Measurements from ENCODE around the gene DCUN1D2.

DCUN1D2 gene

GRCh38 chr13:113470073-113470472 is 20.4 kb downstream of the DCUN1D2 start:
- Mint-ChIP-seq H3K4me3 (no peak overlapping the region), H3K27me3 (no peaks in the 10 kb centered on the region), H3K27ac (no peak overlapping the region), H3K4me1 (ENCODE audit: low read depth) (no peaks in the 10 kb centered on the region), H3K9me3 (ENCODE audit: low read depth) (no peaks in the 10 kb centered on the region), H3K36me3 (peaks cover 19% of the 10 kb centered on the region)

- Mint-ChIP-seq H3K36me3 (peaks cover 15% of the 10 kb centered on the region), H3K27ac (no peak overlapping the region), H3K4me1 (ENCODE audit: low read depth) (no peaks in the 10 kb centered on the region), H3K4me3 (no peak overlapping the region), H3K9me3 (ENCODE audit: low read depth) (no peaks in the 10 kb centered on the region), H3K27me3 (no peaks in the 10 kb centered on the region)
Observed at GRCh38 chr13:113469582-113469981, 20.9 kb downstream of the DCUN1D2 start.

GRCh38 chr13:113468472-113469201 is 21.9 kb downstream of the DCUN1D2 start:
- Mint-ChIP-seq H3K27ac (no peak overlapping the region), H3K4me1 (ENCODE audit: low read depth) (no peaks in the 10 kb centered on the region), H3K4me3 (no peak overlapping the region), H3K27me3 (no peaks in the 10 kb centered on the region), H3K36me3 (peaks cover 11% of the 10 kb centered on the region), H3K9me3 (ENCODE audit: low read depth) (no peaks in the 10 kb centered on the region)

GRCh38 chr13:113468029-113468428 is 22.5 kb downstream of the DCUN1D2 start:
- Mint-ChIP-seq H3K4me1 (ENCODE audit: low read depth) (no peaks in the 10 kb centered on the region), H3K27ac (no peak overlapping the region), H3K27me3 (no peaks in the 10 kb centered on the region), H3K9me3 (ENCODE audit: low read depth) (no peaks in the 10 kb centered on the region), H3K4me3 (no peak overlapping the region), H3K36me3 (peaks cover 11% of the 10 kb centered on the region)

- H3K27ac Mint-ChIP-seq, result no peak overlapping the region
- H3K9me3 Mint-ChIP-seq (ENCODE audit: low read depth), result no peaks in the 10 kb centered on the region
- peaks cover 8% of the 10 kb centered on the region for H3K36me3 Mint-ChIP-seq
- no peak overlapping the region for H3K4me3 Mint-ChIP-seq
- no peaks in the 10 kb centered on the region for H3K27me3 Mint-ChIP-seq
- no peaks in the 10 kb centered on the region for H3K4me1 Mint-ChIP-seq (ENCODE audit: low read depth)
Observed at GRCh38 chr13:113466383-113466782, 24.1 kb downstream of the DCUN1D2 start.

- Mint-ChIP-seq H3K4me3 (no peak overlapping the region), H3K4me1 (ENCODE audit: low read depth) (no peaks in the 10 kb centered on the region), H3K27ac (no peak overlapping the region), H3K36me3 (peaks cover 7% of the 10 kb centered on the region), H3K9me3 (ENCODE audit: low read depth) (no peaks in the 10 kb centered on the region), H3K27me3 (no peaks in the 10 kb centered on the region)
Observed at GRCh38 chr13:113465300-113465699, 25.2 kb downstream of the DCUN1D2 start.

GRCh38 chr13:113464476-113464875 is 26.0 kb downstream of the DCUN1D2 start:
- Mint-ChIP-seq H3K36me3 (peaks cover 5% of the 10 kb centered on the region), H3K27me3 (no peaks in the 10 kb centered on the region), H3K27ac (no peak overlapping the region), H3K9me3 (ENCODE audit: low read depth) (no peaks in the 10 kb centered on the region), H3K4me1 (ENCODE audit: low read depth) (no peaks in the 10 kb centered on the region), H3K4me3 (no peak overlapping the region)

GRCh38 chr13:113461022-113461751 is 29.3 kb downstream of the DCUN1D2 start:
- Mint-ChIP-seq H3K27ac (no peak overlapping the region), H3K4me1 (ENCODE audit: low read depth) (no peaks in the 10 kb centered on the region), H3K4me3 (no peak overlapping the region), H3K27me3 (no peaks in the 10 kb centered on the region), H3K9me3 (ENCODE audit: low read depth) (no peaks in the 10 kb centered on the region), H3K36me3 (no peaks in the 10 kb centered on the region)

- Mint-ChIP-seq H3K27me3 (no peaks in the 10 kb centered on the region), H3K4me1 (ENCODE audit: low read depth) (no peaks in the 10 kb centered on the region), H3K4me3 (no peak overlapping the region), H3K9me3 (ENCODE audit: low read depth) (no peaks in the 10 kb centered on the region), H3K36me3 (no peaks in the 10 kb centered on the region), H3K27ac (no peak overlapping the region)
Observed at GRCh38 chr13:113460599-113460998, 29.9 kb downstream of the DCUN1D2 start.

GRCh38 chr13:113460064-113460555 is 30.4 kb downstream of the DCUN1D2 start:
- H3K4me1 Mint-ChIP-seq (ENCODE audit: low read depth), result no peaks in the 10 kb centered on the region
- H3K36me3 Mint-ChIP-seq, result no peaks in the 10 kb centered on the region

GRCh38 chr13:113458253-113459065 is 32.1 kb downstream of the DCUN1D2 start:
- Mint-ChIP-seq H3K36me3 (no peaks in the 10 kb centered on the region), H3K27me3 (no peaks in the 10 kb centered on the region), H3K4me3 (no peak overlapping the region), H3K4me1 (ENCODE audit: low read depth) (no peaks in the 10 kb centered on the region), H3K9me3 (ENCODE audit: low read depth) (no peaks in the 10 kb centered on the region), H3K27ac (no peak overlapping the region)

More at GRCh38 chr13:113460064-113460555, 30.4 kb downstream of the DCUN1D2 start:
- H3K27ac Mint-ChIP-seq, result no peak overlapping the region
- no peak overlapping the region for H3K4me3 Mint-ChIP-seq
- no peaks in the 10 kb centered on the region for H3K27me3 Mint-ChIP-seq
- H3K9me3 Mint-ChIP-seq (ENCODE audit: low read depth), result no peaks in the 10 kb centered on the region

- no peaks in the 10 kb centered on the region for H3K36me3 Mint-ChIP-seq
- no peaks in the 10 kb centered on the region for H3K27me3 Mint-ChIP-seq
- no peaks in the 10 kb centered on the region for H3K4me1 Mint-ChIP-seq (ENCODE audit: low read depth)
- no peak overlapping the region for H3K27ac Mint-ChIP-seq
- H3K4me3 Mint-ChIP-seq, result no peak overlapping the region
- no peaks in the 10 kb centered on the region for H3K9me3 Mint-ChIP-seq (ENCODE audit: low read depth)
Observed at GRCh38 chr13:113457510-113457909, 33.0 kb downstream of the DCUN1D2 start.

GRCh38 chr13:113456116-113456702 is 34.3 kb downstream of the DCUN1D2 start:
- H3K27me3 Mint-ChIP-seq, result no peaks in the 10 kb centered on the region
- no peaks in the 10 kb centered on the region for H3K36me3 Mint-ChIP-seq
- H3K27ac Mint-ChIP-seq, result no peak overlapping the region
- H3K9me3 Mint-ChIP-seq (ENCODE audit: low read depth), result no peaks in the 10 kb centered on the region
- H3K4me1 Mint-ChIP-seq (ENCODE audit: low read depth), result no peaks in the 10 kb centered on the region
- no peak overlapping the region for H3K4me3 Mint-ChIP-seq

GRCh38 chr13:113455384-113455783 is 35.1 kb downstream of the DCUN1D2 start:
- H3K4me3 Mint-ChIP-seq, result no peak overlapping the region
- H3K36me3 Mint-ChIP-seq, result no peaks in the 10 kb centered on the region
- H3K27me3 Mint-ChIP-seq, result no peaks in the 10 kb centered on the region
- no peaks in the 10 kb centered on the region for H3K9me3 Mint-ChIP-seq (ENCODE audit: low read depth)
- H3K27ac Mint-ChIP-seq, result no peak overlapping the region
- no peaks in the 10 kb centered on the region for H3K4me1 Mint-ChIP-seq (ENCODE audit: low read depth)
